Measurements from ENCODE around the gene ANKRD13C.

The ANKRD13C gene

DNA sequence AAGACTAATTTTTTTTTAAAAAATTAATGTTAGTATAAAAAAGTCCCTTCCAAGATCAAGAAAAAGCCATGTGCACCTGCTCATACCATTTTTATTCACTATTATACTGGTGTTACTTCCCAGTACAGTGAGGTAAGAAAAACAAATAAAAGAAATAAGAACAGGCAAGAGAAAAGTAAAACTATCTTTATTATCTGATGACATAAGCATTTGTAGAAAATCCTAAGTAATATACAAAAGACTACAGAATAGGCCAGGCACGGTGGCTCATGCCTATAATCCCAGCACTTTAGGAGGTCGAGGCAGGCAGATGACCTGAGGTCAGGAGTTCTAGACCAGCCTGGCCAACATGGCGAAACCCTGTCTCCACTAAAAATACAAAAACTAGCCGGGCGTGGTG, 68.1 kb downstream of the ANKRD13C start (continued):
- TF ChIP-seq PPARA (CRISPR knock-in tag; IDR thresholded peaks at IDR 0.05; ENCODE audit: borderline replicate concordance) (no peak), TOX (CRISPR knock-in tag; IDR thresholded peaks at IDR 0.05; ENCODE audit: borderline replicate concordance) (no peak), OSR1 (CRISPR knock-in tag; IDR thresholded peaks at IDR 0.05) (no peak)

- no peak for TF ChIP-seq ZC3H10 (CRISPR knock-in tag; IDR thresholded peaks at IDR 0.05)
- no peak for TF ChIP-seq PPARA (CRISPR knock-in tag; IDR thresholded peaks at IDR 0.05; ENCODE audit: borderline replicate concordance)
- TF ChIP-seq OSR1 (CRISPR knock-in tag; IDR thresholded peaks at IDR 0.05), result no peak
- TF ChIP-seq POU6F1 (CRISPR knock-in tag; IDR thresholded peaks at IDR 0.05; ENCODE audit: borderline replicate concordance, low read depth), result no peak
- TF ChIP-seq, protein P1, sequence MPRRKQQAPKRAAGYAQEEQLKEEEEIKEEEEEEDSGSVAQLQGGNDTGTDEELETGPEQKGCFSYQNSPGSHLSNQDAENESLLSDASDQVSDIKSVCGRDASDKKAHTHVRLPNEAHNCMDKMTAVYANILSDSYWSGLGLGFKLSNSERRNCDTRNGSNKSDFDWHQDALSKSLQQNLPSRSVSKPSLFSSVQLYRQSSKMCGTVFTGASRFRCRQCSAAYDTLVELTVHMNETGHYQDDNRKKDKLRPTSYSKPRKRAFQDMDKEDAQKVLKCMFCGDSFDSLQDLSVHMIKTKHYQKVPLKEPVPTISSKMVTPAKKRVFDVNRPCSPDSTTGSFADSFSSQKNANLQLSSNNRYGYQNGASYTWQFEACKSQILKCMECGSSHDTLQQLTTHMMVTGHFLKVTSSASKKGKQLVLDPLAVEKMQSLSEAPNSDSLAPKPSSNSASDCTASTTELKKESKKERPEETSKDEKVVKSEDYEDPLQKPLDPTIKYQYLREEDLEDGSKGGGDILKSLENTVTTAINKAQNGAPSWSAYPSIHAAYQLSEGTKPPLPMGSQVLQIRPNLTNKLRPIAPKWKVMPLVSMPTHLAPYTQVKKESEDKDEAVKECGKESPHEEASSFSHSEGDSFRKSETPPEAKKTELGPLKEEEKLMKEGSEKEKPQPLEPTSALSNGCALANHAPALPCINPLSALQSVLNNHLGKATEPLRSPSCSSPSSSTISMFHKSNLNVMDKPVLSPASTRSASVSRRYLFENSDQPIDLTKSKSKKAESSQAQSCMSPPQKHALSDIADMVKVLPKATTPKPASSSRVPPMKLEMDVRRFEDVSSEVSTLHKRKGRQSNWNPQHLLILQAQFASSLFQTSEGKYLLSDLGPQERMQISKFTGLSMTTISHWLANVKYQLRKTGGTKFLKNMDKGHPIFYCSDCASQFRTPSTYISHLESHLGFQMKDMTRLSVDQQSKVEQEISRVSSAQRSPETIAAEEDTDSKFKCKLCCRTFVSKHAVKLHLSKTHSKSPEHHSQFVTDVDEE (CRISPR knock-in tag; IDR thresholded peaks at IDR 0.05), result no peak
- TF ChIP-seq ARNTL (CRISPR knock-in tag; IDR thresholded peaks at IDR 0.05; ENCODE audit: borderline replicate concordance, low read depth), result no peak
- TF ChIP-seq SNAI2 (CRISPR knock-in tag; IDR thresholded peaks at IDR 0.05), result no peak
- no peak for TF ChIP-seq ZFP3 (CRISPR knock-in tag; IDR thresholded peaks at IDR 0.05)
- no peak for TF ChIP-seq ZNF70 (CRISPR knock-in tag; IDR thresholded peaks at IDR 0.05)
- no peak for TF ChIP-seq BACH2 (CRISPR knock-in tag; IDR thresholded peaks at IDR 0.05; ENCODE audit: borderline replicate concordance)
- no peak for TF ChIP-seq TCF4 (CRISPR knock-in tag; IDR thresholded peaks at IDR 0.05; ENCODE audit: borderline replicate concordance)
- TF ChIP-seq ZFP30 (CRISPR knock-in tag; IDR thresholded peaks at IDR 0.05), result no peak
- TF ChIP-seq GLIS3 (CRISPR knock-in tag; IDR thresholded peaks at IDR 0.05), result no peak
- TF ChIP-seq, protein P2, sequence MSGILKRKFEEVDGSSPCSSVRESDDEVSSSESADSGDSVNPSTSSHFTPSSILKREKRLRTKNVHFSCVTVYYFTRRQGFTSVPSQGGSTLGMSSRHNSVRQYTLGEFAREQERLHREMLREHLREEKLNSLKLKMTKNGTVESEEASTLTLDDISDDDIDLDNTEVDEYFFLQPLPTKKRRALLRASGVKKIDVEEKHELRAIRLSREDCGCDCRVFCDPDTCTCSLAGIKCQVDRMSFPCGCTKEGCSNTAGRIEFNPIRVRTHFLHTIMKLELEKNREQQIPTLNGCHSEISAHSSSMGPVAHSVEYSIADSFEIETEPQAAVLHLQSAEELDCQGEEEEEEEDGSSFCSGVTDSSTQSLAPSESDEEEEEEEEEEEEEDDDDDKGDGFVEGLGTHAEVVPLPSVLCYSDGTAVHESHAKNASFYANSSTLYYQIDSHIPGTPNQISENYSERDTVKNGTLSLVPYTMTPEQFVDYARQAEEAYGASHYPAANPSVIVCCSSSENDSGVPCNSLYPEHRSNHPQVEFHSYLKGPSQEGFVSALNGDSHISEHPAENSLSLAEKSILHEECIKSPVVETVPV (CRISPR knock-in tag; IDR thresholded peaks at IDR 0.05), result no peak
- TF ChIP-seq ISL1 (CRISPR knock-in tag; IDR thresholded peaks at IDR 0.05), result no peak
- TF ChIP-seq TOX (CRISPR knock-in tag; IDR thresholded peaks at IDR 0.05; ENCODE audit: borderline replicate concordance), result no peak
- ATAC-seq, result no peak
Observed at GRCh38 chr1:70284366-70284765, 70.2 kb downstream of the ANKRD13C start.

- ATAC-seq, result no peak
Observed at GRCh38 chr1:70278710-70279109, 75.8 kb downstream of the ANKRD13C start.

More at GRCh38 chr1:70278710-70279109, 75.8 kb downstream of the ANKRD13C start:
- TF ChIP-seq SNAI2 (CRISPR knock-in tag; IDR thresholded peaks at IDR 0.05), result no peak
- no peak for TF ChIP-seq RARB (CRISPR knock-in tag; IDR thresholded peaks at IDR 0.05)
- TF ChIP-seq OSR1 (CRISPR knock-in tag; IDR thresholded peaks at IDR 0.05), result no peak
- no peak for TF ChIP-seq ZNF565 (CRISPR knock-in tag; conservative IDR thresholded peaks at IDR 0.05; ENCODE audit: low read depth)
- no peak for TF ChIP-seq BACH2 (CRISPR knock-in tag; IDR thresholded peaks at IDR 0.05; ENCODE audit: borderline replicate concordance)
- no peak for TF ChIP-seq ZFP3 (CRISPR knock-in tag; IDR thresholded peaks at IDR 0.05)
- TF ChIP-seq ZNF8 (CRISPR knock-in tag; IDR thresholded peaks at IDR 0.05), result no peak
- no peak for TF ChIP-seq ZNF70 (CRISPR knock-in tag; IDR thresholded peaks at IDR 0.05)
- no peak for TF ChIP-seq PATZ1 (CRISPR knock-in tag; IDR thresholded peaks at IDR 0.05; ENCODE audit: borderline replicate concordance)
- TF ChIP-seq, protein P3, sequence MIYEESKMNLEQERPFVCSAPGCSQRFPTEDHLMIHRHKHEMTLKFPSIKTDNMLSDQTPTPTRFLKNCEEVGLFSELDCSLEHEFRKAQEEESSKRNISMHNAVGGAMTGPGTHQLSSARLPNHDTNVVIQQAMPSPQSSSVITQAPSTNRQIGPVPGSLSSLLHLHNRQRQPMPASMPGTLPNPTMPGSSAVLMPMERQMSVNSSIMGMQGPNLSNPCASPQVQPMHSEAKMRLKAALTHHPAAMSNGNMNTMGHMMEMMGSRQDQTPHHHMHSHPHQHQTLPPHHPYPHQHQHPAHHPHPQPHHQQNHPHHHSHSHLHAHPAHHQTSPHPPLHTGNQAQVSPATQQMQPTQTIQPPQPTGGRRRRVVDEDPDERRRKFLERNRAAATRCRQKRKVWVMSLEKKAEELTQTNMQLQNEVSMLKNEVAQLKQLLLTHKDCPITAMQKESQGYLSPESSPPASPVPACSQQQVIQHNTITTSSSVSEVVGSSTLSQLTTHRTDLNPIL (CRISPR knock-in tag; IDR thresholded peaks at IDR 0.05; ENCODE audit: low read depth), result no peak
- TF ChIP-seq ZFP30 (CRISPR knock-in tag; IDR thresholded peaks at IDR 0.05), result no peak
- TF ChIP-seq CSDC2 (CRISPR knock-in tag; IDR thresholded peaks at IDR 0.05), result no peak
- TF ChIP-seq TCF4 (CRISPR knock-in tag; IDR thresholded peaks at IDR 0.05; ENCODE audit: borderline replicate concordance), result no peak
- TF ChIP-seq ARNTL (CRISPR knock-in tag; IDR thresholded peaks at IDR 0.05; ENCODE audit: borderline replicate concordance, low read depth), result no peak
- no peak for TF ChIP-seq ESRRG (CRISPR knock-in tag; IDR thresholded peaks at IDR 0.05)
- TF ChIP-seq, protein P1 (CRISPR knock-in tag; IDR thresholded peaks at IDR 0.05), result no peak

All from SK-N-SH treated with all-trans-retinoic acid at 6 μM for 48 hours (cell line).